ENCODE data around the gene XCL1. TPM values are rescaled to one million over a fixed set of nuclear protein-coding genes. Genes with fewer than 3 reads are reported as not detected.

Gene XCL1
- total RNA-seq, 1 experiment from 2014 or later: not detected

GRCh38 chr1:168626326-168626725 lies 49.9 kb downstream of the XCL1 start:
- DNase-seq: no peak
- H3K4me1 ChIP-seq (replicated peaks; ENCODE audit: insufficient read depth): peaks cover 27% of the 10 kb centered on the region
- H3K36me3 ChIP-seq (ENCODE audit: low read depth): no peaks in the 10 kb centered on the region
- no peak for TF ChIP-seq CTCF (conservative IDR thresholded peaks at IDR 0.05)
- TF ChIP-seq EZH2 (IDR thresholded peaks at IDR 0.05; ENCODE audit: low read depth): no peak
- no TSS peak for BruUV-seq (replicated peaks)
- no peak overlapping the region for H2AFZ ChIP-seq
- no peaks in the 10 kb centered on the region for H3K9me2 ChIP-seq (ENCODE audit: insufficient read depth)
- H3K4me3 ChIP-seq: no peak overlapping the region
- POLR2A ChIA-PET (ENCODE audit: unreplicated experiment): no interaction called here
- no peak overlapping the region for H3K4me2 ChIP-seq
- H3K9me3 ChIP-seq (ENCODE audit: insufficient read depth, low read depth): no peaks in the 10 kb centered on the region
- no peaks in the 10 kb centered on the region for H3K27me3 ChIP-seq (ENCODE audit: insufficient read depth, low read depth)
- CTCF ChIA-PET: no interaction called here
- no peak overlapping the region for H3K27ac ChIP-seq
- H3F3A ChIP-seq (ENCODE audit: insufficient read depth, low read depth): peaks cover 10% of the 10 kb centered on the region
- intact Hi-C loops (cut with micrococcal nuclease; ENCODE audit: unreplicated experiment): loop anchor here (10.0 kb wide), 1 partner anchor 278 kb away; no protein-coding TSS in a partner anchor
- H3K79me2 ChIP-seq (ENCODE audit: low read depth): no peaks in the 10 kb centered on the region
- H4K20me1 ChIP-seq (ENCODE audit: insufficient read depth): no peaks in the 10 kb centered on the region

DNA sequence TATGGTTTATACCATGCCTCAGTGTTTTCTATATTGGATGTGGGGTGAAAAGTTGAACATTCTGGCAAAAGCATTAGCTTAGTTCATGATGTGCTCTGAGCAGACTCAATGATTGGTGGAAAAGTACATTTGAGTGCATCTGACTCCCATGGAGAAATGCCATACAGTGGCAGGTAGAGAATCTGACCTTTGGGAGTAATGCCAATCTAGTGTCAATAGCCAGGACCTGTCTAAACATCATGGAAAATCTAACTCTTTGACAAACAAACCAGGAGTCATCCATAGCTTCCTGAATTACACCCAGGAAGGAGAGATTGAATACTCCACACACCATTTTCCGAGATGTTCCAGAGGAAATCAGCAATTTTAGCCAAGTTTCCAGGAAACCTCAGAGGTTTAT lies 51.0 kb downstream of the XCL1 start:
- ChIA-PET CTCF (no interaction called here), POLR2A (ENCODE audit: unreplicated experiment) (interaction anchor here (0.6 kb wide), 1 partner anchor 422 kb away, joined by 3 read pairs; no protein-coding TSS in a partner anchor)
- Histone ChIP-seq H4K20me1 (ENCODE audit: insufficient read depth) (no peaks in the 10 kb centered on the region), H3K27ac (no peak overlapping the region), H3K4me2 (no peak overlapping the region), H3K9me3 (ENCODE audit: insufficient read depth, low read depth) (no peaks in the 10 kb centered on the region), H3F3A (ENCODE audit: insufficient read depth, low read depth) (peaks cover 10% of the 10 kb centered on the region), H2AFZ (no peak overlapping the region), H3K4me1 (replicated peaks; ENCODE audit: insufficient read depth) (peaks cover 27% of the 10 kb centered on the region), H3K27me3 (ENCODE audit: insufficient read depth, low read depth) (no peaks in the 10 kb centered on the region), H3K4me3 (no peak overlapping the region), H3K9me2 (ENCODE audit: insufficient read depth) (no peaks in the 10 kb centered on the region), H3K36me3 (ENCODE audit: low read depth) (no peaks in the 10 kb centered on the region), H3K79me2 (ENCODE audit: low read depth) (no peaks in the 10 kb centered on the region)
- DNase-seq: no peak
- intact Hi-C loops (cut with micrococcal nuclease; ENCODE audit: unreplicated experiment): loop anchor here (10.0 kb wide), 1 partner anchor 277 kb away; no protein-coding TSS in a partner anchor
- no peak for TF ChIP-seq EZH2 (IDR thresholded peaks at IDR 0.05; ENCODE audit: low read depth)
- no peak for TF ChIP-seq CTCF (conservative IDR thresholded peaks at IDR 0.05)
- no TSS peak for BruUV-seq (replicated peaks)

- H3K4me1 ChIP-seq (replicated peaks; ENCODE audit: insufficient read depth): peaks cover 14% of the 10 kb centered on the region
- ChIA-PET POLR2A (ENCODE audit: unreplicated experiment) (interaction anchor here (0.6 kb wide), 3 partner anchors 253 to 1265 kb away, joined by 3 to 7 read pairs (median 5); partner anchors contain the start of gene SCYL3), CTCF (interaction anchor here (0.6 to 1.5 kb wide), 2 partner anchors 26 to 278 kb away, joined by 3 to 4 read pairs; no protein-coding TSS in a partner anchor)
- peak overlapping the region; percentile 62 for H3K27ac ChIP-seq
- no TSS peak for BruUV-seq (replicated peaks)
- peak overlapping the region; percentile 6; the same call in 1 of the 2 replicates for H3K4me2 ChIP-seq
- intact Hi-C loops (cut with micrococcal nuclease; ENCODE audit: unreplicated experiment): loop anchor here (2.0 to 10.0 kb wide), 2 partner anchors 276 to 484 kb away; no protein-coding TSS in a partner anchor
- no peaks in the 10 kb centered on the region for H3K9me3 ChIP-seq (ENCODE audit: insufficient read depth, low read depth)
- H3K27me3 ChIP-seq (ENCODE audit: insufficient read depth, low read depth): no peaks in the 10 kb centered on the region
- no peak overlapping the region for H2AFZ ChIP-seq
- no peaks in the 10 kb centered on the region for H3K36me3 ChIP-seq (ENCODE audit: low read depth)
- H4K20me1 ChIP-seq (ENCODE audit: insufficient read depth): no peaks in the 10 kb centered on the region
- H3K4me3 ChIP-seq: no peak overlapping the region
- DNase-seq: peak; percentile 62 to 97
- no peaks in the 10 kb centered on the region for H3K79me2 ChIP-seq (ENCODE audit: low read depth)
- TF ChIP-seq CTCF (conservative IDR thresholded peaks at IDR 0.05) (no peak), EZH2 (IDR thresholded peaks at IDR 0.05; ENCODE audit: low read depth) (no peak)
- no peaks in the 10 kb centered on the region for H3K9me2 ChIP-seq (ENCODE audit: insufficient read depth)
- H3F3A ChIP-seq (ENCODE audit: insufficient read depth, low read depth): peaks cover 5% of the 10 kb centered on the region
Observed at GRCh38 chr1:168628807-168629206, 52.4 kb downstream of the XCL1 start.

All from PC-9 (cell line).